Muscle of arm (tissue), 12 donors: ENCODE measurements around the gene TXLNB. TPM values are rescaled to one million over a fixed set of nuclear protein-coding genes. Genes with fewer than 3 reads are reported as not detected.
A peak's percentile ranks its signal among the peaks of the same experiment; 100 is the strongest.
"Not testable (repeated sequence)": the region's sequence is repeated elsewhere in the genome, so short reads cannot be mapped to it uniquely, and the experiment has no call there.

ENCODE experiments used
- DNase-seq: peaks from one replicate; pipeline ENCODE4 v3.0.0-alpha.2; 2013
- polyA plus RNA-seq, 12 donors: library from polyadenylated mRNA; unstranded; fragments of 120-200 nt; gene quantifications; one replicate each; pipeline ENCODE4 v1.2.1, GENCODE V29; 2013; ENCODE audit not compliant: insufficient read length in 12 of 12

The TXLNB gene
- polyA plus RNA-seq, 12 donors, result 50.1 to 158 (median 129) TPM

- peak; percentile 57 for DNase-seq
These were observed 51.4 kb downstream of the TXLNB start for GRCh38 chr6:139240161-139241010.

DNA sequence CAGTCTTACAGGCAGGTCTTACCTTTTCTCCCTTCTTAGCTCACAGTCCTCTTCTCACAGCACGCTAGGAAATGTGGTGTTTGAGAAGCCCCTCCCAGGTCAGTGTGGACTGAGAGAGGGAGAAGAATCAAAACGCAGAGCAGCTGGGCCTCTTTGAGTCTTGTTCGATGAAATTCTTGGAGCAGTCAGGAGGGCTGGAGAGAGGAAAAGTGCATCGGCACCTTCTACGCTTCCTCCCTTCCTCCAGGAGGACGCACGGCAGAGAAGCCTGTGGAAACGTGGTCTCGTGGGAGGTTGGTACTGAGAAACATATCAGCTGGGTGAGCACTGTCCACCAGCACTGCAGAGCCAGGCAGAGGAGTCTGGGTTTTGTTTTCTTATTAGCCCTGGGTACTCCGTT lies 52.7 kb downstream of the TXLNB start:
- DNase-seq, result peak; percentile 49

DNA sequence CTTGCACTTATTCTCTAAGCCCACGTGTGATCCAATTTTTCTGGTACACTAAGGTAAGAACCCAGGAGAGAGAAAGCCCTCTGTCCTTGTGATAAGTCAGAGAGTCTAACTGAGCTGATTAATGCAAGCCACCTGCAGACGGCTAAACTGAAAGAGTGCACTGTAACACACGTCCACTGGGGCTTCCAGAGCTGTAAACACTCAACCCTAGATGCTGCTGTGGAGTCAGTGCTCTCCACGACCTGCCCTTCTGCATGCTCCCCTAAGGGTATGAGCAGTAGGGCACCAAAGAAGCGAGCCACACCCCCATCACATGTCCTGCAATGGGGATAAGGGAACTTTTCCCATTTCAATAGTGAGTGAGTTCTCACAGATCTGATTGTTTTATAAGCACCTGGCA lies 55.7 kb downstream of the TXLNB start:
- no peak for DNase-seq

DNA sequence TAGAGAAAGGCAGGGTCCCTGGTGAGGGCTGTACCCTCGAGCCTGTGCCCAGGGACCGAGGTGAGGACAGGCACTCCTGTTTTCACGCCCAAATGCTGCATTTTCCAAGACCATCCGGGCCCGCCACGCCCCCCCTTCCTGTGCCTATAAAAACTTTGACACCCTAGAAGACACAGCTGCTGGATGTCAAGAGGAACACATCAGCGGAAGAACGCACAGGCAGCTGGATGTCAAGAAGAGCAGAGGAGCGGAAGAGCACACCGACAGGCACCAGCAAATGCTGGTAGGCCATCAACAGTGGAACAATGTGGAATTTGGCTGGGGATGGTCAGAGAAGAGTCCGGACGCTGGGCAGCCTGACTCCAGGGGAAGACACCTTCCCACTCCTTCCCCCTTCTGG lies 56.1 kb downstream of the TXLNB start:
- no peak for DNase-seq

GRCh38 chr6:139234193-139234592 lies 57.6 kb downstream of the TXLNB start:
- DNase-seq, result not testable (repeated sequence)

- DNase-seq, result no peak
These were observed 60.6 kb downstream of the TXLNB start for GRCh38 chr6:139231206-139231605.

DNA sequence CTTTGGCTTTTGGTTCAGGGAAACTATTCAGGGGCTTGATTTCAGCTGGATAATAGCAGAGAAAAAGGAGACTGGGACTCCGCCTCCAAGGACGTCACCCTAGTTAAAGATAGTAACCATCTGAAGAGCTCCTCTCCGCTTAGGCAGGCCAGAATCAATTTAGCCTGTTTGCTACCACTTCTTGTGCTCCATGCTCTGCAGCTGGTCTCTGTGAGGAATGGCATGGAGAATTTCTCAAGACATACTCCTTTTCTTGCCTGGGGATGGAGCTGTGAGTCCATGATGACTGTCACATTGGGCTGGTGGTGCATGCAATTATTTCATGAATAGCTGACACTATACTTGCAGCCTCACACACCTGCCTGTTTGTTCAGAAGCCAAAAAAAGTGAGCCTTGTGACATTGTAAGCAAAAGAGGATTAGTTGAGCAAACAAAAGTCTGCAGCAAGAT lies 61.4 kb downstream of the TXLNB start:
- DNase-seq, result no peak

- not testable (repeated sequence) for DNase-seq
These were observed 63.4 kb downstream of the TXLNB start for GRCh38 chr6:139228387-139228786.

DNA sequence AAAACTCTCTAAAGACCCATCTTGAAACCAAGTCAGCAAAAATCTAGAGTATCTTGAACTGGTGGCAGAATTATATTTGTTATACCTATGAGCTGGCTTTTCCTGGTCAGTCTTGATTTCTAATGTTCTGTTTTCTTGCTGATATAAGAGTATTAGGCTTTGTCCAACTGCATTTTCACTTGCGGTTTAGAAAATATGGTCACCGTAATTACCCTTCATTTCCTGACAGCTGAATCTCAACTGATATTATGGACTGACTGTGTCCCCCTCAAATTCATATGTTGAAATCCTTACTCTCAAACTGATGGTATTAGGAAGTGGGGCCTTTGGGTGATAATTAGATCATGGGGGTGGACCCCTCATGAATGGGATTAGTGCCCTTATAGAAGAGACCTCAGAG lies 72.1 kb downstream of the TXLNB start:
- DNase-seq, result no peak

DNA sequence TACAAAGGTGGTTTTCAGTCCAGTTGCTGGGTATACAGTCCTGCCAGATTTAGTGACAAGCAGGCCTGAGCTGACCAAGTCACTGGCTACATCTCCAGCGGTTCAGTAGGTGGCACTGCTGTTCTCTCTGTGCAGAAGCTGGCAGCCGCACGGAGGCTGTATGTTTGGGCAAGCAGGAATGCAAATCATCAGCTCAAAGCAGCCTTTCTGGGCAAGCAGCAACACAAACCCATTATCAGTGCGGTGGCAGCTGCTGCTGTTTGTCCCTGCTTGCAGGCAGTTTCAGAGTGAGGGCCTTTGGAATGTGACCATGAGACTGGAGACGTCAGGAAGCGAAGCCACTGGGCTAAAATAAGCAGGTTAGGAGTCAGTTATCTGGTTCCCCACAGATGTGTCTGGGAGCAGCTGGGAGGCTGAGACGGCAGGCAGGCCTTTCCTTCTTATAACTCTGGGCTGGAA lies 72.5 kb downstream of the TXLNB start:
- peak; percentile 79 for DNase-seq

- not testable (repeated sequence) for DNase-seq
These were observed 79.3 kb downstream of the TXLNB start for GRCh38 chr6:139212460-139212859.

DNA sequence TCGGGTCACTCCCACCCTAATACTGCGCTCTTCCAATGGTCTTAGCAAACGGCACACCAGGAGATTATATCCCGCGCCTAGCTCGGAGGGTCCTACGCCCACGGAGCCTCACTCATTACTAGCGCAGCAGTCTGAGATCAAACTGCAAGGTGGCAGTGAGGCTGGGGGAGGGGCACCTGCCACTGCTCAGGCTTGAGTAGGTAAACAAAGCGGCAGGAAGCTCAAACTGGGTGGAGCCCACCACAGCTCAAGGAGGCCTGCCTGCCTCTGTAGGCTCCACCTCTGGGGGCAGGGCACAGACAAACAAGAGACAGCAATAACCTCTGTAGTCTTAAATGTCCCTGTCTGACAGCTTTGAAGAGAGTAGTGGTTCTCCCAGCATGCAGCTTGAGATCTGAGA lies 81.0 kb downstream of the TXLNB start:
- not testable (repeated sequence) for DNase-seq

GRCh38 chr6:139205843-139206242 lies 86.0 kb downstream of the TXLNB start:
- DNase-seq, result no peak

DNA sequence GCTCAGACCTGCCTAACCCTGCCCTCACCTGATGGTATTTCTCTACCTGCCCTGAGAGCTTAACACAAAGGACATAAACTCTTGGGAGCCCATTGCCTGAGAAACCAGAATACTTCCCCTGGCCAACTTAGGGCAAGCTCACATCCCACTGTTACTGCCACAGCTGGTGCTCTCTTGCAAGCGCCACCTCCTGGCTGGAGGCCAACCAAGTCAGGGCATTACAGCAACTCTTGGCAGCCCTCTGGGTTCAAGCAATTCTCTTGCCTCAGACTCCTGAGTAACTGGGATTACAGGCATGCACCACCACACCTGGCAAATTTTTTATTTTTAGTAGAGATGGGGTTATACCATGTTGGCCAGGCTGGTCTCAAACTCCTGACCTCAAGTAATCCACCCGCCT lies 86.8 kb downstream of the TXLNB start:
- no peak for DNase-seq

DNA sequence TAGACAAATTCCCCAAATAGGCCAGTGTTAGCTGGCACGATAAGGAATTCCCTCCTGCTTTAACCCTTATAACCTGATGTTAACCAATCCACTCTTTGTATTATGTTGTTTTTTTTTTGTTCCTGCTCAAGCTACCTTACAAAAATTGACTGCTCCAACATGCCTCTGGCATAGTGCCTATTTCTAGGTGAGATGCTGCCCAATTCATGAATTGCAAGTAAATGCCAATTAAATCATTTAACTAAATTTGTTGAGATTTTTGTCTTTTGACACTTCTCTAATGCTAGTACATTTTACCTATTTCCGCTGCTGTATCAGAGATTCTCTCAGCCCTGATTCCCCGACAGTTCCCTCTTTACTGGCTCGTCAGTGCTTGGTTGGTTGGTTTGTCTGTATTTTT lies 90.4 kb downstream of the TXLNB start:
- DNase-seq, result no peak

DNA sequence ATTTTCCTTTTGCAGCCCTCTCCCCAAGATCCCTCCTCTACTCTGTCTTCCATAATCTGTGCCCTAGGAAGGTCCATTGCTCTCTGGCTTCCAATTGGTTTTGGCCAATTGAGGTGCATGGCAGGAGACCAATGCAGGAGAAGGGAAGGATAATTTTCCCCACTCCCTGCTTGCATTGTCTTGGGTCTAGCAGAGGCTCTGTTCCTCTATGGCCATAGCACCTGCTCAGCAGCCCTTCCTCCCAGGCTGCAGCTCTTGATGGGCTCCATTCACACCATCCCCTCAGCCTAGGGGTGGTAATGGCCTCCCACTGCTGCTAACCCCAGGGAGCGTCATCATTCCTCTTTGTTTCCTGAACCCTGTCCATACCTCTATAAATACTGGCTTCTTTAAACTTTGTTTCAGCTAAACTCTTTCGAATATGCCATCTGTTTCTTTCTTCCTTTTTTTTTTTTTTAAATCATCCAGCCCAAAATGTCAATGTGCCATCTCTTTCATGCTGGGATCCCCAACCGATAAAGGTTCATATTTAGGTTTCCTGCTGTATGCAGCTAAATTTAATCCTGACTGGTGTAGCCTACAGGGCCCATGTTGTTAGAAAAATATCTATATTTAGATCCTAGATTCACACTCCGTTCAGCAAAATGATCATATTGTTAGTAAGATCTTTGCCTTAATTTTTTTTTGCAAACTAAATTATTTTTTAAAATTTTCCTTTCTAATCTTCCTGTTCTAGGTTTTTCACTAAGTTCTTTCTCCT lies 93.1 kb downstream of the TXLNB start:
- no peak for DNase-seq

GRCh38 chr6:139194740-139195139 lies 97.1 kb downstream of the TXLNB start:
- no peak for DNase-seq

Other genes with a start within 250 kb of the TXLNB start
- gene HECA, start 156.9 kb downstream of the TXLNB start, polyA plus RNA-seq, result 10 to 100 TPM in 11 of 12 donors, not detected in 1; 19.6 to 31.4 (median 20.7) TPM
- 100 to 1,000 TPM in 3 of 12 donors, 10 to 100 TPM in 8, not detected in 1; 70.4 to 168 (median 92.2) TPM for gene CITED2, start 82.7 kb upstream of the TXLNB start, polyA plus RNA-seq